HG03442 (cell line): ENCODE results near the gene ZFTA.
"Not testable (repeated sequence)": the region's sequence is repeated elsewhere in the genome, so short reads cannot be mapped to it uniquely, and the experiment has no call there.

Source experiments
- ATAC-seq: cut with Tn5 transposase; IDR thresholded peaks from one replicate; pipeline ENCODE4 v1.9.1; 2021; ENCODE audit warnings: mild to moderate bottlenecking, moderate library complexity; ENCODE audit not compliant: unreplicated experiment

ZFTA gene

GRCh38 chr11:63768237-63769041, at the start of gene ZFTA:
Gene ZFTA, minus strand, starts transcription at chr11:63768775. Its CDS starts 153 bp downstream, at chr11:63768622.
- peak; percentile 58 for ATAC-seq

DNA sequence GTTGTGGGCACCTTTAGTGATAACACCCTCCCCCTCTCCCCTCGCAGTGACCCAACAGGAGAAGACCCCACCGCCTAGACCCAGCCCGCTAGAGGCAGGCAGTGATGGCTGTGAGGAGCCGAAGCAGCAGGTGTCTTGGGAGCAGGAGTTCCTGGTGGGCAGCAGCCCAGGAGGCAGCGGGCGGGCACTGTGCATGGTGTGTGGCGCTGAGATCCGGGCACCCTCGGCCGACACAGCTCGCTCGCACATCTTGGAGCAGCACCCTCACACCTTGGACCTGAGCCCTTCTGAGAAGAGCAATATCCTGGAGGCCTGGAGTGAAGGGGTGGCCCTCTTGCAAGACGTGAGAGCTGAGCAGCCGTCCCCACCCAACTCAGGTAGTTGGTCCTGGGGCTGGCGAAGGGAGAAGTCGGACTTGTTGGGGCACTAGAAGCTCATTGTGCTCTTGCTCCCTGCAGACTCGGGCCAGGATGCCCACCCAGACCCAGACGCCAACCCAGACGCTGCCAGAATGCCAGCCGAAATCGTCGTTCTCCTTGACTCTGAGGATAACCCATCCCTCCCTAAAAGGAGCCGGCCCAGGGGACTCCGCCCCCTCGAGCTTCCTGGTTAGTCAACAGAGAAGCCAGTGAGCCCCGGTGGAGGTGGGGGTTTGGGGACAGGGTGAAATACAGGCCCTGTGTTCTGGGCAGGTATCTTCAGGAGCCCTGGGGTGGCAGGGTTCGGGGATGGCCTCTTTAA, 49.4 kb upstream of the ZFTA start:
- no peak for ATAC-seq

GRCh38 chr11:63816732-63817131, 48.2 kb upstream of the ZFTA start:
- no peak for ATAC-seq

DNA sequence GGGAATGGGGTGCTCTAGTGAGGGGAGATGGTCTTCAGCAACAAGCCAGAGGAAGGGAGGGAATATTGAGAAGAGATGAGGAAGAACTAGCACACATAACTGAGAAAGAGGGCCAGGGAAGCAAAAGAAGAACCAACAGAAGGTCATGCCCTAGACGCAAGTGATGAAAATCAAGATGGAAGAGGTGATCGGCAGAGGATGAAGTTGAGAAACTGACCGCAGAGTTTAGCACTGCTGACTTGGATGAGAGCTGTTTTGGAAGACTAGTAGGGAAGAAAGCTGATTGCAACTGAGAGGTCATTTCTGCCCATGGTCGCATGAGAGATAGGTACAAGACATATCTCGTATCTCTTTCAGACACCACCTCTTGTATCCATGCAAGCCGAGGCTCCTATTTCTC, 47.6 kb upstream of the ZFTA start:
- no peak for ATAC-seq

GRCh38 chr11:63814383-63814736, 45.8 kb upstream of the ZFTA start:
- no peak for ATAC-seq

DNA sequence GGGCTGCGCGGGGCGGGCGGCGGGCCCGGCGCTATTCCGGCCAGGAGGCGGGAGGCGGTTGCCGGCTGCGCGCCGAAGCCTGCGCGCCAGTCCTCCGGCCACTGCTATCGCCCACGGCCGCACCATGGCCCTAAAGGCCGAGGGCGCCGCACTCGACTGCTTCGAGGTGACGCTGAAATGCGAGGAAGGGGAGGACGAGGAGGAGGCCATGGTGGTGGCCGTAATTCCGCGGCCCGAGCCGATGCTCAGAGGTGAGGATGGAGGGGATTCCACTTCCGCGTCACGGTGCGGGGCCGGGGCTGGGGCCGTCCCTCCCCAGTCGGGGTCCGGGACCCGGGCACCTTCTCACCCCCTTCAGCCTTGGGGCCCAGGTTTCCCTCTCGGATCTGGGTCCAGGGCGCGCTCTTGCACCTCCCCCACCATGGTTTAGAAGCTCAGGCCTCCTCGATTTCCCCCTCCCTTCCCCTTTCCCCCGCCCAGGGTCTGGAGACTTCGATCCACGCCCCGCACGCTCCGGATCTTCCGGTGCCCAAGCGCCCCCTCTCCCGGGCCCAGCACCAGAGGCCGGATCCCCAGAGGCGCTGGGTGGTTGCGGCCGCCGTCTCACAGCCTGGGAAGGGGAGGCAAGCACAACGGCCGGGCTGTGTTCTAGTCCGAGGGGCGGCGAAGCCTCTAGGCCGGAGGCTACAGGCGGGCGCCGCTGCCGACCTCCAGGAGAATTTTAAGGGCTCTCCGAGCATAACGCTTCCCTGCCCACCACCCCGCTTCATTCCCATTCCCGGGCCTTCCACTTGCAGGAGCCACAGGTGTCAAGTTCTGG, 45.2 kb upstream of the ZFTA start:
- ATAC-seq, result peak; percentile 39

DNA sequence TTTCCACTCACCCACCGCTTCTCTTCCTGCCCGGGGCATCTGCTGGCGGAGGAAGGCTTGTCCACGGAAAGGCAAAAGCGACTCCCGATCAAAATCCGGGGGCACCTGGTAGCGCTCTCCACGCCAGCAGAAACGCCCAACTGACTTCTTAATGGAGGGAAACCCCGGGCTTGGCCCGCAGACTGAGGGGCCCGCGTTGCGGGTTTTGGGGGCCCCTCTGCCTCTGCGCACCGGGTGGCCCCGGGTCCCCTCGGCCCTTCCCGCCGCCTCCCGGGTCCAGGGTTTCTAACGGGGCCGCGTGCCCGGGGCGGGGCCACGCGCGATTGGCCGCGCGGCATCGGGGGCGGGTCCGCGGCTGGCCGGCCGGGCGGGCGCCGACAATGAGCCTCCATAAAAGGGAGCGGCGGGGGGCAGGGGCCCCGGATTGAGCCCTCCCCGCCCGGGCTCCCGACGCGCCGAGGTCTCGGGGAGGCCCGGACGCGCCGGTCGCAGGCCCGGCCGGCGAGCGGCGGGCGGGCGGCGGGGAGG, 44.5 kb upstream of the ZFTA start, which contains the start of gene SPINDOC:
Gene SPINDOC, plus strand, starts transcription at position 422 of the 528 bp plus-strand sequence. CDS start 231 bp downstream, outside the sequence.
- ATAC-seq, result peak; percentile 66

DNA sequence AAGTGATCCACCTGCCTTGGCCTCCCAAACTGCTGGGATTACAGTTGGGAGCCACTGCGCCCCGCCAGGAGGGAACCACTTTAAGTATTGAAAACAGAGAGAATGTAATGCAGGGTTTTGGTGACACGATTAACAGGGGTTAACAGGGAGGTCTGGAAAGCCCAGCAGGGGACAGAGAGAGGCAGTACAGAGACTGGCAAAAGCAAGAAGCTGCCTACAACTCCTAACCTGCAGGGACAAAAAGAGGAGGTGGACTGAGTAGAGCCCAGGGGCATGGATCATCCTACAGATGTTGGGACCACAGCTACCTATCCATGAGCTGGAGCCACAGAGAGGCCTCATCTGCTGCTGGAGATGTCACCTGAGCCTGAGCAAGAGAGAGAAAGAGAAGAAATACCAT, 42.9 kb upstream of the ZFTA start:
- ATAC-seq, result no peak

DNA sequence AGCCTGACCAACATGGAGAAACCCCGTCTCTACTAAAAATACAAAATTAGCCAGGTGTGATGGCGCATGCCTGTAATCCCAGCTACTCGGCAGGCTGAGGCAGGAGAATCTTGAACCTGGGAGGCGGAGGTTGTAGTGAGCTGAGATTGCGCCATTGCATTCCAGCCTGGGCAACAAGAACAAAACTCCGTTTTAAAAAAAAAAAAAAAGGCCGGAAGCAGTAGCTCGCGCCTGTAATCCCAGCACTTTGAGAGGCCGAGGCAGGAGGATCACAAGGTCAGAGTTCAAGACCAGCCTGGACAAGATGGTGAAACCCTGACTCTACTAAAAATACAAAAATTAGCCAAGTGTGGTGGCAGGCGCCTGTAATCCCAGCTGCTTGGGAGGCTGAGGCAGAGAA, 41.8 kb upstream of the ZFTA start:
- ATAC-seq, result not testable (repeated sequence)

- no peak for ATAC-seq
These were observed 37.4 kb upstream of the ZFTA start for GRCh38 chr11:63805844-63806415.

DNA sequence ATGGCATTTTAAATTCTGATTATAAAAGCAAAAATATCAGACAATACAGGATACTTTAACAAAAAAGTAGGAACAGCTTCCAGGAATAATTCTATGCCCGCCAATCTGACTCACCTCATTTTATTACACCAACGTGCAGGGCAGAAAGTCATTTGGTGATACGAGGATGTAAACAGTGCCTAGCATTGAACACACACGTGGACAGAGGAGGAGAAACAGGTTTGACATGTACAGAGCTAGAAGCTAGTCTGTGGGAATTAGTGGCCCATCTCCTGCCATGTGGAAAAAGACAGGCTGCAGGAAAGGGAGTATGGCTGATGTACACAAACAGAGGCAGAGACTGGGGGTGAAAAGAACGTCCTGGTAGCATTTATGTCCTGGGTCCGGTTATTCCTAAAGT, 35.7 kb upstream of the ZFTA start:
- ATAC-seq, result no peak

GRCh38 chr11:63802637-63803414, 34.3 kb upstream of the ZFTA start:
- no peak for ATAC-seq

GRCh38 chr11:63800921-63801320, 32.3 kb upstream of the ZFTA start:
- ATAC-seq, result no peak

DNA sequence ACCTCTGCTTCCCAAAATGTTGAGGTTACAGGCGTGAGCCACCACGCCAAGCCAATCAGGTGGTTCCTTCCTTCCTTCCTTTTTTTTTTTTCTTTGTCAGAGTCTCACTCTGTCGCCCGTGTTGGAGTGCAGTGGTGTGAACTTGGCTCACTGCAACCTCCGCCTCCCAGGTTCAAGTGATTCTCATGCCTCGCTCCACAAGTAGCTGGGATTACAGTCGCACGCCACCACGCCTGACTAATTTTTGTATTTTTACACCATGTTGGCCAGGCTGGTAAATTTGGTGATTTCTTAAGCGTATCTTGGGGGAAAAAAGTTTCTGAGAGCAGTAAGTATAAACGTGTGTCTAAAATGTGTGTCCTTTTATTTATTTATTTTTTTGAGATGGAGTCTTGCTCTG, 26.5 kb upstream of the ZFTA start:
- ATAC-seq, result no peak

DNA sequence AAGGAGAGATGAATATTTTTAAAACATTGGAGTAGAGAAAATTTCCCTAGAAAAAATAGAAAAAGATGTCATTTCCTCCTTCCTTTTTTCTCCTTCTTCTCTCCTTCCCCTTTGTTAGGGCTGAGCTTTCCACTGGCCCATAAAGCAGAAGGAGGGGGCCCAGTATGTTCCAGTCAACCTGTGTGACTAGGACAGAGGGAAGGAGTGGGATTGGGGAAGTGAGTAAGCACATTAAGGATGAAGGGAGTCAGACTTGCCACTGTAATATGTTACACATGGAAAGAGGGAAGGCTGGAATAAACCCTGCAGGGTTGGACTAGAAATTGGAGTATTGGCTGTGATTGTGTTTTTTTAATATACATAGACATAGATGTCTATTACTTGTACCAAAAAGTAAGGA, 24.6 kb upstream of the ZFTA start:
- no peak for ATAC-seq

DNA sequence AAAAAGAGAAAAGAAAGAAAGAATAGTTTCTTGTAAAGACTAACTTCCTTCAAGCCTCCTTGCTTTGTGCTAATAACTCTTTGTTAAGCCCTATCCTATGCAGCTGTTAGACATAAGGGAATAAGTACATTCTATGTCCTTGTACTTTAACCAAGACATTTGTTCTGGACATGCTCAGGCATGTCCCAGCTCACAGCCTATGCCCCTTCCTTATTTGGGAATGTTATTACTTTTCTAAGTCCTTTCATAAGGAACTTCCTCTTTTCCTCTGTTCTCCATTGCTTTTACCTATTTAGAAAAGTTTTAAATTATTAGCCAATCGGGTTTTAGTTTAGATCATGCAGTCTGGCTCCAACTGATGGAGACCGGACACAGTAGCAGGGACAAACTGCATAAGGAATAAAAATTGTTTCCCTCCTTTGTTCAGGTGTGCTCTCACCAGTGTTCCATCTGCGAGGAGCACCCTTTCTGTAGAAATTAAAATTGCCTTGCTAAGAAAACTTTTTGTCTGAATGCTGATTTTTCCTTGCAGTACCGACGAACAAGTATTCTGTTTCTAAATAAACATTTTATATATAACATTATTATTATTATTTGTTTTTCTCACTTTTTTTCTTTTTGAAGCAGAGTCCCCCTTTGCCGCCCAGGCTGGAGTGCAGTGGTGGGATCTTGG, 23.1 kb upstream of the ZFTA start:
- no peak for ATAC-seq

DNA sequence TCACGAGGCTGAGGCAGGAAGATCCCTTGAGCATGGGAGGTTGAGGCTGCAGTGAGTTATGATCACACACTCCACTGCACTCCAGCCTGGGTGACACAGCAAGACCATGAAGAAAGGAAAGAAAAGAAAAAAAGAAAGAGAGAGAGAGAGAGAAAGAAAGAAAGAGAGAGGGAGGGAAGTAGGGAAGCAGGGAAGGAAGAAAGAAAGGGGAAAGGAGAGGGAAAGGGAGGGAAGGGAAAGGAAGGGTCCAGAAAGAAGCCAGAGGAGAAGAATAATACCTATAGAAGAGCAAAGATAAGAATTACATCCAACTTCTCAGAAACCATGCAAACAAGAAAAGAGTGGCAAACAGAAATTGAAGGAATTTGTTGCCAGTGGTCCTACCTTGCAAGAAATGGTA, 17.2 kb upstream of the ZFTA start:
- no peak for ATAC-seq

GRCh38 chr11:63783925-63784592, 15.5 kb upstream of the ZFTA start:
- ATAC-seq, result no peak

DNA sequence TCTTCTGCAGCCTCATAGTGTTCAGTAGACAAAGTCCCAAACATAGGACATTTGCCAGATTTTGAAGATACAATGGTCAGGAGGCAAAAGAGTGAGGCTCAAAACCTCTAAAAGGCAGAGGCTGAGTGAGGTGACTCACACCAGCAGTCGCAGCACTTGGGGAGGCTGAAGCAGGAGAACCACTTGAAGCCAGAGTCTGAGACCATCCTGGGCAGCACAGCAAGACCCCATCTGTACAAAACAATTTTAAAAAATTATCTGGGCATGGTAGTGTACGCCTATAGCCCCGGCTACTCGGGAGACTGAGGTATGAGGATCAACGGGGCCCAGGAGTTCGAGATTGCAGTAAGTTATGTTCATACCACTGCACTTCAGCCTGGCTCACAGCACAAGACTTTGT, 14.2 kb upstream of the ZFTA start:
- no peak for ATAC-seq
